ENCODE data around the gene LBR. TPM values are rescaled to one million over a fixed set of nuclear protein-coding genes. Genes with fewer than 3 reads are reported as not detected.

LBR gene
- total and polyA plus RNA-seq, 4 donors: 14.3 to 201 (median 22.6) TPM

- Histone ChIP-seq H3K9me3 (ENCODE audit: control insufficient read depth in 4 of 4, low read length in 3 of 4) (no peaks in the 10 kb centered on the region), H3K9ac (ENCODE audit: low read depth in 1 of 2, low read length in 2 of 2) (no peak overlapping the region), H3K27me3 (ENCODE audit: control insufficient read depth in 4 of 4, insufficient read depth in 4 of 4, low read length in 3 of 4) (no peaks in the 10 kb centered on the region), H3K36me3 (ENCODE audit: control insufficient read depth in 4 of 4, insufficient read depth in 3 of 4, low read depth in 1 of 4, low read length in 3 of 4) (no peaks in the 10 kb centered on the region), H3K4me3 (ENCODE audit: low read depth in 1 of 3, low read length in 3 of 3) (no peak overlapping the region), H3K4me1 (ENCODE audit: control insufficient read depth in 4 of 4, insufficient read depth in 4 of 4, low read length in 3 of 4) (peaks cover 0 to 8% (median 4%) of the 10 kb centered on the region in 4 donors), H3K27ac (ENCODE audit: low read depth in 1 of 2, low read length in 2 of 2) (no peak overlapping the region)
- no peak for TF ChIP-seq NR2F2 (IDR thresholded peaks at IDR 0.05)
- no peak for TF ChIP-seq RAD21 (IDR thresholded peaks at IDR 0.05)
- TF ChIP-seq RXRA (IDR thresholded peaks at IDR 0.05): no peak
- no peak for TF ChIP-seq FOXA2 (IDR thresholded peaks at IDR 0.05)
- no peak for TF ChIP-seq MAX (IDR thresholded peaks at IDR 0.05)
- TF ChIP-seq HNF4G (IDR thresholded peaks at IDR 0.05): no peak
- TF ChIP-seq HNF4A (conservative IDR thresholded peaks at IDR 0.05): no peak
- no peak for TF ChIP-seq TAF1 (conservative IDR thresholded peaks at IDR 0.05)
- no peak for TF ChIP-seq GABPA (IDR thresholded peaks at IDR 0.05 in 1 of 2, conservative IDR thresholded peaks at IDR 0.05 in 1 of 2)
- DNase-seq (ENCODE audit: low spot score): no peak
Observed at GRCh38 chr1:225362805-225363204, 65.0 kb downstream of the LBR start.

GRCh38 chr1:225361176-225361575, 66.7 kb downstream of the LBR start:
- WGBS: 93% methylated on average over 1 of the region's 1 CpG
- H3K9me3 ChIP-seq (ENCODE audit: control insufficient read depth in 4 of 4, low read length in 3 of 4): no peaks in the 10 kb centered on the region
- no peaks in the 10 kb centered on the region for H3K36me3 ChIP-seq (ENCODE audit: control insufficient read depth in 4 of 4, insufficient read depth in 3 of 4, low read depth in 1 of 4, low read length in 3 of 4)
- no peak overlapping the region for H3K4me3 ChIP-seq (ENCODE audit: low read depth in 1 of 3, low read length in 3 of 3)
- peaks cover 0 to 8% (median 4%) of the 10 kb centered on the region in 4 donors for H3K4me1 ChIP-seq (ENCODE audit: control insufficient read depth in 4 of 4, insufficient read depth in 4 of 4, low read length in 3 of 4)
- no peak overlapping the region for H3K9ac ChIP-seq (ENCODE audit: low read depth in 1 of 2, low read length in 2 of 2)
- H3K27ac ChIP-seq (ENCODE audit: low read depth in 1 of 2, low read length in 2 of 2): no peak overlapping the region
- no peak for DNase-seq (ENCODE audit: low spot score)
- no peak for TF ChIP-seq MAX (IDR thresholded peaks at IDR 0.05)
- no peak for TF ChIP-seq FOXA1 (IDR thresholded peaks at IDR 0.05)
- no peak for TF ChIP-seq NR2F2 (IDR thresholded peaks at IDR 0.05)
- no peak for TF ChIP-seq ZBTB33 (IDR thresholded peaks at IDR 0.05)
- no peak for TF ChIP-seq CTCF (IDR thresholded peaks at IDR 0.05; ENCODE audit: low read depth, low read length, missing input control)
- TF ChIP-seq JUND (IDR thresholded peaks at IDR 0.05): no peak
- TF ChIP-seq SP1 (IDR thresholded peaks at IDR 0.05): no peak
- TF ChIP-seq TAF1 (conservative IDR thresholded peaks at IDR 0.05): no peak
- TF ChIP-seq HNF4G (IDR thresholded peaks at IDR 0.05): no peak
- no peaks in the 10 kb centered on the region for H3K27me3 ChIP-seq (ENCODE audit: control insufficient read depth in 4 of 4, insufficient read depth in 4 of 4, low read length in 3 of 4)

GRCh38 chr1:225360119-225360518, 67.7 kb downstream of the LBR start:
- H3K9ac ChIP-seq (ENCODE audit: low read depth in 1 of 2, low read length in 2 of 2): no peak overlapping the region
- peaks cover 2 to 10% (median 7%) of the 10 kb centered on the region in 4 donors for H3K4me1 ChIP-seq (ENCODE audit: control insufficient read depth in 4 of 4, insufficient read depth in 4 of 4, low read length in 3 of 4)
- H3K27me3 ChIP-seq (ENCODE audit: control insufficient read depth in 4 of 4, insufficient read depth in 4 of 4, low read length in 3 of 4): no peaks in the 10 kb centered on the region
- no peak for TF ChIP-seq JUND (IDR thresholded peaks at IDR 0.05)
- 53% methylated on average over 4 of the region's 4 CpGs for WGBS
- no peaks in the 10 kb centered on the region for H3K9me3 ChIP-seq (ENCODE audit: control insufficient read depth in 4 of 4, low read length in 3 of 4)
- no peak overlapping the region for H3K4me3 ChIP-seq (ENCODE audit: low read depth in 1 of 3, low read length in 3 of 3)
- no peak overlapping the region for H3K27ac ChIP-seq (ENCODE audit: low read depth in 1 of 2, low read length in 2 of 2)
- DNase-seq (ENCODE audit: low spot score): no peak
- no peaks in the 10 kb centered on the region for H3K36me3 ChIP-seq (ENCODE audit: control insufficient read depth in 4 of 4, insufficient read depth in 3 of 4, low read depth in 1 of 4, low read length in 3 of 4)

Data from liver (tissue), 9 donors.